Jurkat, Clone E6-1 (cell line): ENCODE data around the gene FMN1.

ENCODE experiments used
- DNase-seq: peaks from one replicate; pipeline ENCODE4 v3.0.0-alpha.2; 2011; ENCODE audit warnings: low read depth, low spot score
- H3K4me3 ChIP-seq: 2 replicates; pipeline ENCODE4 v1.5.1; 2011; ENCODE audit warnings: mild to moderate bottlenecking, low read length, control low read depth, moderate library complexity

FMN1 gene

GRCh38 chr15:33101036-33101435 is 93.5 kb downstream of the FMN1 start:
- DNase-seq = no peak

GRCh38 chr15:33100314-33100713 is 94.2 kb downstream of the FMN1 start:
- DNase-seq = no peak
- H3K4me3 ChIP-seq = no peak overlapping the region

More at GRCh38 chr15:33101036-33101435, 93.5 kb downstream of the FMN1 start:
- no peak overlapping the region for H3K4me3 ChIP-seq

DNA sequence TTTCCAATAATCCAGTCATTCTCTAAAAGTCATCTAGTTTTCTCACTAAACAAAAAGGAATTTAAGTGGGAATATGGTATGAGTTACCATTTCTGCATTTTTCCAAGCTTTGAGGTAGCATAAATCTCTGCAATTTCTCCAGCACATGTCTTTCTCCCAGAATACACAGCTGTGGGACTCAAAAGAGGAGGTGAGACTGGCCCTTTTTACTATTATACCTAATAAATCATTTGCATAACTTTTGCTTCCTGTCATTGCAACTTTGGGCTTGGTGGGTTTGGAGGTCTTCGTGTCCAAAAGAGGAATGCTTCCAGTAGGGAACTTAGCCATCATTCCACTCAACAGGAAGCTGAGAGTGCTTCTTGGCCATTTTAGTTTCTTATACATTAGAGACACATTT is 94.8 kb downstream of the FMN1 start:
- H3K4me3 ChIP-seq = no peak overlapping the region
- DNase-seq = no peak

DNA sequence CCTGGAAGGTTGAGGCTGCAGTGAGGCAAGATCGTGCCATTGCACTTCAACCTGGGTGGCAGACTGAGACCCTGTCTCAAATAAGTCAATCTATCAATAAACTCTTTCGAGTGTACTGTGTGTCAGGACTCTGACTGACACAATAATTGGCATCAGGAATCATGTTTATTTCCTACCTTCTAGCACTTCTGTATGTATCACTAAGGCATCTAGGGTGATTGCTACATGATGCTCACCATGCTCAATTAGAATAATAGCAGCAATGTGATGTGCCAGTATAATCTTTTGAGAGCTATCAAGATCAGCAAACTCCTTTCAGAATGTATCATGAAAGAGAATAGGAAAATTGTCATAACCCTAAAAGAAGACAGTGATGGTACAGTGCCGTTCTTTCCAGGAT is 95.3 kb downstream of the FMN1 start:
- no peak for DNase-seq
- no peak overlapping the region for H3K4me3 ChIP-seq

GRCh38 chr15:33098094-33099058 is 96.1 kb downstream of the FMN1 start:
- no peak overlapping the region for H3K4me3 ChIP-seq
- no peak for DNase-seq

GRCh38 chr15:33096134-33096533 is 98.4 kb downstream of the FMN1 start:
- H3K4me3 ChIP-seq = no peak overlapping the region
- DNase-seq = no peak

DNA sequence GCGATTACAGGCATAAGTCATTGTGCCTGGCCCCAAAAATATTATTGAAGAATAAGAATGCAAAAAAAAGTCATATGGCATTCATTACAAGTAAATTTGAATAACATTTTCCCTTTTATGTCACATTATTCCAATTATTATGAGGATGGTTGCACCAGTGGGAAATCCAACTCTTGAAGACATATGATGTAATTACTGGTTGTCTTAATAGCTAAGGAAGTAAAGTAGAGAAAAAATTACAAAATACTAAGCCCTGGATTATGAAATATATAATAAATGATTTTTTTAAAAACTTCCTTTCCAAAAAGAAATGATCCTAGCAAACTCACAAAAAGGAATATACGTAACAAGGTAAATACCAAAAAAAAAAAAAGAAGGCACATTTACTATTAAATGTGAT is 98.9 kb downstream of the FMN1 start:
- no peak overlapping the region for H3K4me3 ChIP-seq
- no peak for DNase-seq

DNA sequence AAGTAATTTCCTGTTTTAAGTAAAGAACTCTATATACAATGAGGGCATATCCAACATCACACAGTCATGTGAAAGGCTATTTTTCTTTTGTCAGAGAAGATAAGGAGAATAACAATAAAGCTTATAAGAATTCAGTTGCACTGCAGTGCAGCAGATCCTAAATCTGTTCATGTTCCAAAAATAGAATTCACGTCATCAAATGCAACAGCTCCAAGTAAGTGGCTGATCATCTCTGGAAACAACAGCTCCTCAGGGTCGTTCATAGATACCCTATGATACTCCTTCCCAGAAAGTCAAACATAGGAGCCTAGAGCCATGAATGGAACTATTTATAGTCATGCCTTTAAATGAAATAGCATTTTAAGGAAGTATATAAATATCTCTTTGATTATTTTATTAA is 100.2 kb downstream of the FMN1 start:
- DNase-seq = no peak
- no peak overlapping the region for H3K4me3 ChIP-seq

GRCh38 chr15:33093222-33093621 is 101.3 kb downstream of the FMN1 start:
- DNase-seq = no peak
- H3K4me3 ChIP-seq = no peak overlapping the region

DNA sequence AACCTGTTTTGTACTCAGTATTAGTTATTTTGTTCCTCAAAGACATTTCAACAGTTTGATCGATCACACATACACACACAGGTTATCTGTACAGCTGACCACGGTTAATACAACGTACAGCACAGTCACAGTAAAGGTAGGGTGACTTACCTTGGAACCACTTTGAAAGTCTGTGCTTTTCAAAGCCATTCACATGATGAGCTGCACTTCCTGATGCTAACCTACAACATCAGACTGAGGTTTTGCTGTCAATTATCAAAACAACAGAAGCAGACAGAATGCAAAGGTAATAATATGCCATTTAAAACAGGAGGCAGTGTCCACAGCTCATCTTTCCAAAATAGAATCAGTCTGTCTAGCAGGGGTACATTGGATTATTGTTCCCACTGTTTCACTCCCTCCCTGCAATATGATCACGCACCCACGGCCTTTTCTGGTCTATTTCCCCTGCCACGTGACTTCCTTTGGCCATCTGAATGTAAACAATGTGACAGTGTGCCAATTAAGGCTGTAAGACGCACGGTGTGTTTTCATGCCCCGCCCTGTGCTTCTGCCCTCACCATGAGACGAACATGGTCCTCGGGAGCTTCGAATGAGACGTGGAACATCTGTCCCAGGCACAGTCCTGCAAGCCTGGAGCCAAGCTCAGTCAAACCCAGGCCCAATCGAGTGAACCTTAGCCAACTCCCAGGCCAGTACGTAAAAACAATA is 102.4 kb downstream of the FMN1 start:
- no peak overlapping the region for H3K4me3 ChIP-seq
- DNase-seq = no peak

DNA sequence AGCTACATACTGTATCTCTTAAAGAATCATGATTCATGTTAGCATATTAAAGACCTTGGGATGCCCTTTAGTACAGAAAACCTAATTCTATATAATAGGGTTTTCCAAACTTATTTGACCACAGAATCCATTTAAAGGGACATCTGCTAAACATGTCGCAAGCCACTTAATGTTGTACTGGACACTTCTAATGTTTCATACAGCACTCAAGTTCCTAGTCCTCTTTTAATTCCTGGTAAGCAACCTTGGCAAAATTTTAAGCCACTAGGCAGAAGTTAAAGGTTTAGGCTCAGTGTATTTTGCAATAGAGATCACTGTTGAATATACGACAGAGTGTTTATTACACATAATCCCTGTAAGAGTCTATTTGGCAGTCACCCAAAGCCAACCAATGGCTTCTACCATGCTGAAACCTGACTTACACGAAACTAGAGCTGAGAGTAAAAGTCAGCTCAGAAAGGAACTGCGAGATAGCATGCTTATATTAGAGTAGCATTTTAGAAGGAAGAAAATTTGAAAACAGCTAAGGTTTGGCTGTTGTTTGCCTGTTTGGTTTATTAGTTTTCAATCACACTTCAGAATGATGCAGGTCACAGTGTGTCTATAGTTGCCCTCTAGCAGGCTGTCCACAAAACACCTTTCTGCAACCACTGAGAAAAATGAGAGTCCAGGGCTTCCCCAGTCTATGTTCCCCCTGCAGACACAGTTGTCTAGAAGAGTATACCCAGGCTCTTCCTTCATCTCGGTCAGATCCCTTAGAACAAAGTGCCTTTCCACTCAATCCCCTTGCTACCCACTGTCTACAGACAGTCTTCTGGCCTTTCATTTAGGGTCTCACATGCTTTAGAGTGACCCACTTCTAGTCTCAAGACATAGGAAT is 104.4 kb downstream of the FMN1 start:
- H3K4me3 ChIP-seq = no peak overlapping the region
- no peak for DNase-seq

GRCh38 chr15:33089165-33089877 is 105.2 kb downstream of the FMN1 start:
- DNase-seq = no peak
- no peak overlapping the region for H3K4me3 ChIP-seq

- DNase-seq = peak; percentile 69
- no peak overlapping the region for H3K4me3 ChIP-seq
Observed at GRCh38 chr15:33086500-33087121, 107.9 kb downstream of the FMN1 start.

- DNase-seq = no peak
- no peak overlapping the region for H3K4me3 ChIP-seq
Observed at GRCh38 chr15:33084661-33085060, 109.9 kb downstream of the FMN1 start.

DNA sequence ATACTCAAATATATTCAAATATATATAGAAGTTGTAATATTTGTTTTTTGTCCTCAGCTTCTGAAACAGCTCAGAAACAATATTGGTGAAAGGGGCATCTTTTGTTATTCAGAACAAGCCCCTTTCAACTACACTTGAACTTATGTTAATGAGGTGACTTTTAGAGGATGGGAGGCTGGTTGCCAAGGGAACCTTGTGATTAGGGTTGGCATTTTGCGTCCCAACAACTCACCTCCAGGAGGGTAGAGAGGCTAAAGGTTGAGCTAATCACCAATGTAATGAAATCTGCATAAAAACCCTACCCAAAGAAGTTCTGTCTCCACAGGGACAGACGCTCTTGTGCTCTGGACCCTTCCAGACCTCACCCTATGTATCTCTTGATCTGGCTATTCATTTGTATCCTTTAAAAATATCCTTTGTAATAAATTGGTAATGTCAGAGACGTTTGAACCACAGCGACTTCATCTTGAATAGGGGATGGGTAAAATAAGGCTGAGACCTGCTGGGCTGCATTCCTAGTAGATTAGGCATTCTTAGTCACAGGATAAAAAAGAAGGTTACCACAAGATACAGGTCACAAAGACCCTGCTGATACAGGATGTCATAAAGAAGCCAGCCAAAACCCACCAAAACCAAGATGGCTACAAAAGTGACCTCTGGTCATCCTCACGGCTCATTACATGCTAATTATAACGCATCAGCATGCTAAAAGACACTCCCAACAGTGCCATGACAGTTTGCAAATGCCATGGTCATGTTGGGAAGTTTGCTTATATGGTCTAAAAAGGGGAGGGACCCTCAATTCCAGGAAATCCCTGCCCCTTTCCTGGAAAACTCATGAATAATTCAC is 111.1 kb downstream of the FMN1 start:
- H3K4me3 ChIP-seq = no peak overlapping the region
- DNase-seq = no peak

GRCh38 chr15:33080006-33080405 is 114.5 kb downstream of the FMN1 start:
- no peak overlapping the region for H3K4me3 ChIP-seq
- no peak for DNase-seq

DNA sequence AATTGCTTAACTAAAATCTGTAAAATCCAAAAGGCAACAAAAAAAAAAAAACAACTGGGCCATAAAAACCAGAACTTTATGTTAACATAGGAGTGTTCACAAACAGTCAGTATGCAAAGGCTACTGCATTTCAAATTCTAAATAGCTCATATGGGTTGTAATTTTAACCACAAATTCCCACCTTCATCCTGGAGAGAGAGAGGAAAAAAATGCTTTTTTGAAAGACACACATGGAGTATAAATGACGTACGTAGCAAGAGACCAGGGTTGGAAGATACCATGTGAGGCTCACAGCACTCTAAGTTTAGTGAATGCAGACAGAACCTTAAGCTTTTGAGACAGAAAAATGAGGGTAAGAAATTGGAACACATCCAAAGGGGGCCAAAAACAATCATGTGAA is 115.9 kb downstream of the FMN1 start:
- no peak for DNase-seq
- H3K4me3 ChIP-seq = no peak overlapping the region

DNA sequence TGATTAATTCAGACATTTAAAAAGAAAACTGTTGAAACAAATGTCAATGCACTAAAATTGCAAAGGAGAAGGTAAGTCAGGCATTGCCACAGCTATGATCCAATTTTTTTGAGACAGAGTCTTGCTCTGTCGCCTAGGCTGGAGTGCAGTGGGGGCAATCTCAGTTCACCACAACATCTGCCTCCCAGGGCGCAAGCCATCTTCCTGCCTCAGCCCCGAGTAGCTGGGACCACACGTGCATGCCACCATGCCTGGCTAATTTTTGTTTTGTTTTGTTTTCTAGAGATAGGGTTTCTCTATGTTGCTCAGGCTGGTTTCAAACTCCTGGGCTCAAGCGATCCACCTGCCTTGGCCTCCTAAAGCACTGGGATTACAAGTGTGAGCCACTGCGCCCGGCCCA is 117.6 kb downstream of the FMN1 start:
- DNase-seq = no peak
- H3K4me3 ChIP-seq = no peak overlapping the region
